Effector CD8-positive, alpha-beta T cell (primary cell): ENCODE measurements around the gene PRR36.
"Not testable (repeated sequence)": the region's sequence is repeated elsewhere in the genome, so short reads cannot be mapped to it uniquely, and the experiment has no call there.

Experiments used
- DNase-seq: peaks from one replicate; lab custom pipeline; 2025; lab: John Stamatoyannopoulos, UW
- total RNA-seq, 4 experiments: gene quantifications; one replicate each; lab custom pipeline; 2026; lab: John Stamatoyannopoulos, UW

PRR36 gene
- total RNA-seq = 0 to 0.54 (median 0.06) reads per million in 4 experiments

GRCh38 chr19:7874076-7874896 lies at the start of gene PRR36:
TSS of gene PRR36 (minus strand) at chr19:7874390. CDS start at chr19:7873689, 701 bp downstream.
- no peak for DNase-seq

- DNase-seq = no peak
These were observed 49.4 kb upstream of the PRR36 start for GRCh38 chr19:7923295-7924191.

GRCh38 chr19:7922836-7923195 lies 48.6 kb upstream of the PRR36 start:
- DNase-seq = no peak

GRCh38 chr19:7921967-7922835 lies 48.0 kb upstream of the PRR36 start:
- DNase-seq = no peak

- no peak for DNase-seq
These were observed 47.2 kb upstream of the PRR36 start for GRCh38 chr19:7921302-7921966.

- peak; percentile 100 for DNase-seq
These were observed 46.5 kb upstream of the PRR36 start for GRCh38 chr19:7920519-7921301.

GRCh38 chr19:7919610-7920518 lies 45.7 kb upstream of the PRR36 start, which contains the start of gene SNAPC2:
TSS of gene SNAPC2 (plus strand) at chr19:7920338. CDS start at chr19:7920367, 29 bp downstream.
- DNase-seq = peak; percentile 92

GRCh38 chr19:7918615-7919421 lies 44.6 kb upstream of the PRR36 start:
- DNase-seq = no peak

GRCh38 chr19:7918062-7918614 lies 43.9 kb upstream of the PRR36 start:
- not testable (repeated sequence) for DNase-seq

GRCh38 chr19:7917267-7918061 lies 43.3 kb upstream of the PRR36 start:
- DNase-seq = peak; percentile 31

- DNase-seq = no peak
These were observed 42.7 kb upstream of the PRR36 start for GRCh38 chr19:7916955-7917266.

GRCh38 chr19:7916103-7916954 lies 42.1 kb upstream of the PRR36 start:
- peak; percentile 16 for DNase-seq

- DNase-seq = no peak
These were observed 41.3 kb upstream of the PRR36 start for GRCh38 chr19:7915250-7916102.

GRCh38 chr19:7914598-7915045 lies 40.4 kb upstream of the PRR36 start, which contains the start of gene TGFBR3L:
TSS of gene TGFBR3L (plus strand) at chr19:7914830.
- no peak for DNase-seq

- DNase-seq = no peak
These were observed 39.9 kb upstream of the PRR36 start for GRCh38 chr19:7914099-7914498.
